PC-9 (cell line): ENCODE data around the gene PACSIN1. TPM values are rescaled to one million over a fixed set of nuclear protein-coding genes. Genes with fewer than 3 reads are reported as not detected.

Experiments
- BruUV-seq: library from RNA; stranded (reverse); fragments of 400-500 nt; replicated peaks from 2 replicates; lab custom pipeline; 2021; lab: Mats Ljungman, UMichigan
- CTCF ChIA-PET: fragments of 300-600 bp; sonication (Branson Sonifier 250); formaldehyde crosslinking; loops from one replicate; lab custom pipeline; 2022; ENCODE audit warnings: antibody characterized with exemption; lab: Charles Lee
- POLR2A ChIA-PET: fragments of 300-600 bp; sonication (Branson Sonifier 250); formaldehyde crosslinking; loops from one replicate; lab custom pipeline; 2022; ENCODE audit warnings: antibody characterized with exemption; ENCODE audit not compliant: unreplicated experiment; lab: Charles Lee
- DNase-seq, 2 experiments: peaks; one replicate each; pipeline versions ENCODE4 v3.0.0 to v3.0.0-alpha.2; 2015 to 2022; ENCODE audit warnings: mixed read lengths in 1 of 2
- H2AFZ ChIP-seq: fragments of 200-600 bp; sonication (generic); 2 replicates; pipeline ENCODE4 v1.8.1; 2017; ENCODE audit warnings: antibody characterized with exemption
- H3F3A ChIP-seq: fragments of 200-600 bp; sonication (generic); 2 replicates; pipeline ENCODE4 v1.8.1; 2017; ENCODE audit warnings: antibody characterized with exemption, mild to moderate bottlenecking, low read depth; ENCODE audit not compliant: insufficient read depth
- H3K27ac ChIP-seq: fragments of 200-600 bp; sonication (generic); 2 replicates; pipeline ENCODE4 v1.6.1; 2016; ENCODE audit warnings: mixed run types
- H3K27me3 ChIP-seq: fragments of 200-600 bp; sonication (generic); 2 replicates; pipeline ENCODE4 v1.6.1; 2016; ENCODE audit warnings: low read depth, mixed run types; ENCODE audit not compliant: insufficient read depth
- H3K36me3 ChIP-seq: fragments of 200-600 bp; sonication (generic); 2 replicates; pipeline ENCODE4 v1.6.1; 2016; ENCODE audit warnings: low read depth, mixed run types
- H3K4me1 ChIP-seq: fragments of 200-600 bp; sonication (generic); replicated peaks from 2 replicates; pipeline ENCODE4 v1.6.1; 2016; ENCODE audit warnings: mixed run types; ENCODE audit not compliant: insufficient read depth
- H3K4me2 ChIP-seq: fragments of 200-600 bp; sonication (generic); 2 replicates; pipeline ENCODE4 v1.6.1; 2017; ENCODE audit warnings: mixed run types
- H3K4me3 ChIP-seq: fragments of 200-600 bp; sonication (generic); 2 replicates; pipeline ENCODE4 v1.6.1; 2016; ENCODE audit warnings: mixed run types
- H3K79me2 ChIP-seq: fragments of 200-600 bp; sonication (generic); 2 replicates; pipeline ENCODE4 v1.6.1; 2017; ENCODE audit warnings: low read depth, mixed run types
- H3K9me2 ChIP-seq: fragments of 200-600 bp; sonication (generic); 2 replicates; pipeline ENCODE4 v1.8.1; 2017; ENCODE audit warnings: mild to moderate bottlenecking; ENCODE audit not compliant: insufficient read depth
- H3K9me3 ChIP-seq: fragments of 200-600 bp; sonication (generic); 2 replicates; pipeline ENCODE4 v1.8.1; 2016; ENCODE audit warnings: low read depth; ENCODE audit not compliant: insufficient read depth
- H4K20me1 ChIP-seq: fragments of 200-600 bp; sonication (generic); 2 replicates; pipeline ENCODE4 v1.8.1; 2017; ENCODE audit not compliant: insufficient read depth
- CTCF ChIP-seq: fragments of 200-600 bp; sonication (generic); conservative IDR thresholded peaks from 2 replicates; pipeline ENCODE4 v1.6.1; 2017; ENCODE audit warnings: mixed run types, antibody characterized with exemption, mild to moderate bottlenecking, moderate library complexity
- EZH2 ChIP-seq: fragments of 200-600 bp; sonication (generic); IDR thresholded peaks from 2 replicates; pipeline ENCODE4 v1.8.0; 2017; ENCODE audit warnings: antibody characterized with exemption, low read depth
- intact Hi-C: fragments of 100-400 bp; cut with micrococcal nuclease; formaldehyde crosslinking; loops from one replicate; pipeline ENCODE4 v1.10.0; 2022; ENCODE audit not compliant: unreplicated experiment
- total RNA-seq: library from RNA; stranded (reverse); gene quantifications from 2 replicates; pipeline ENCODE4 v1.2.3, GENCODE V29; 2021

PACSIN1 gene
- total RNA-seq, 1 experiment from 2014 or later: 5.0 TPM

GRCh38 chr6:34496103-34496685, 30.3 kb downstream of the PACSIN1 start:
- H3K9me2 ChIP-seq: no peaks in the 10 kb centered on the region
- no peaks in the 10 kb centered on the region for H3K79me2 ChIP-seq
- no peak for TF ChIP-seq EZH2
- TF ChIP-seq CTCF: no peak
- no peaks in the 10 kb centered on the region for H3K36me3 ChIP-seq
- BruUV-seq: no TSS peak
- H3K27me3 ChIP-seq: no peaks in the 10 kb centered on the region
- no peaks in the 10 kb centered on the region for H3F3A ChIP-seq
- POLR2A ChIA-PET: no interaction called here
- H2AFZ ChIP-seq: no peak overlapping the region
- H4K20me1 ChIP-seq: no peaks in the 10 kb centered on the region
- H3K4me1 ChIP-seq: no peaks in the 10 kb centered on the region
- H3K27ac ChIP-seq: no peak overlapping the region
- DNase-seq: no peak
- CTCF ChIA-PET: no interaction called here
- intact Hi-C loops: no loop called here
- H3K9me3 ChIP-seq: no peaks in the 10 kb centered on the region
- no peak overlapping the region for H3K4me3 ChIP-seq
- no peak overlapping the region for H3K4me2 ChIP-seq

- H4K20me1 ChIP-seq: no peaks in the 10 kb centered on the region
- H3F3A ChIP-seq: no peaks in the 10 kb centered on the region
- no peaks in the 10 kb centered on the region for H3K27me3 ChIP-seq
- no peaks in the 10 kb centered on the region for H3K4me1 ChIP-seq
- H3K4me3 ChIP-seq: no peak overlapping the region
- no peak overlapping the region for H3K4me2 ChIP-seq
- intact Hi-C loops: no loop called here
- no peaks in the 10 kb centered on the region for H3K9me3 ChIP-seq
- no peaks in the 10 kb centered on the region for H3K9me2 ChIP-seq
- H3K27ac ChIP-seq: no peak overlapping the region
- H3K36me3 ChIP-seq: no peaks in the 10 kb centered on the region
- H3K79me2 ChIP-seq: no peaks in the 10 kb centered on the region
- no TSS peak for BruUV-seq
- ChIA-PET POLR2A (no interaction called here), CTCF (no interaction called here)
- TF ChIP-seq EZH2 (no peak), CTCF (no peak)
- no peak overlapping the region for H2AFZ ChIP-seq
- DNase-seq: no peak
Measured at GRCh38 chr6:34497411-34497810, 31.5 kb downstream of the PACSIN1 start.

GRCh38 chr6:34506718-34507117, 40.8 kb downstream of the PACSIN1 start:
- CTCF ChIA-PET: no interaction called here
- H3K4me1 ChIP-seq: no peaks in the 10 kb centered on the region
- BruUV-seq: no TSS peak
- H4K20me1 ChIP-seq: no peaks in the 10 kb centered on the region
- intact Hi-C loops: no loop called here
- H3K4me2 ChIP-seq: no peak overlapping the region
- H3K36me3 ChIP-seq: no peaks in the 10 kb centered on the region
- H3K27ac ChIP-seq: no peak overlapping the region
- 0 out of 2 replicates have a peak, but pooled peaks cover 7% of the 10 kb centered on the region for H3F3A ChIP-seq
- no peaks in the 10 kb centered on the region for H3K79me2 ChIP-seq
- no peaks in the 10 kb centered on the region; the same call in 1 of the 2 replicates for H3K9me3 ChIP-seq
- no peak overlapping the region for H3K4me3 ChIP-seq
- POLR2A ChIA-PET: interaction anchor here (0.6 kb wide), 1 partner anchor 263 kb away, joined by 6 read pairs; no protein-coding TSS in a partner anchor
- no peak for DNase-seq
- H3K9me2 ChIP-seq: no peaks in the 10 kb centered on the region
- H2AFZ ChIP-seq: no peak overlapping the region
- H3K27me3 ChIP-seq: no peaks in the 10 kb centered on the region
- no peak for TF ChIP-seq EZH2
- no peak for TF ChIP-seq CTCF
